H9 (cell line): ENCODE measurements around the gene UBAC1. TPM values are rescaled to one million over a fixed set of nuclear protein-coding genes. Genes with fewer than 3 reads are reported as not detected.

ENCODE experiments used
- DNase-seq: peaks from one replicate; pipeline ENCODE4 v3.0.0-alpha.2; 2017
- H2AFZ ChIP-seq: one replicate; pipeline ENCODE4 v1.6.1; 2013; ENCODE audit warnings: mild to moderate bottlenecking, low read length, control low read depth, moderate library complexity
- H2AK5ac ChIP-seq: 2 replicates; pipeline ENCODE4 v1.6.1; 2013; ENCODE audit warnings: low read length, control low read depth, mixed read lengths; ENCODE audit not compliant: insufficient read length
- H2BK120ac ChIP-seq: one replicate; pipeline ENCODE4 v1.6.1; 2013; ENCODE audit warnings: low read depth, mild to moderate bottlenecking, low read length, control low read depth, inconsistent platforms; ENCODE audit not compliant: poor library complexity, severe bottlenecking
- H2BK12ac ChIP-seq: 2 replicates; pipeline ENCODE4 v1.6.1; 2013; ENCODE audit warnings: low read length, control low read depth, mixed read lengths, low read depth; ENCODE audit not compliant: insufficient read length
- H2BK15ac ChIP-seq: 2 replicates; pipeline ENCODE4 v1.6.1; 2013; ENCODE audit warnings: low read depth, low read length, control low read depth
- H2BK20ac ChIP-seq: one replicate; pipeline ENCODE4 v1.6.1; 2013; ENCODE audit warnings: low read depth, mild to moderate bottlenecking, low read length, control low read depth, inconsistent platforms; ENCODE audit not compliant: poor library complexity, severe bottlenecking
- H2BK5ac ChIP-seq: 2 replicates; pipeline ENCODE4 v1.6.1; 2013; ENCODE audit warnings: low read length, control low read depth, mixed read lengths; ENCODE audit not compliant: insufficient read length
- H3K14ac ChIP-seq: 2 replicates; pipeline ENCODE4 v1.6.1; 2013; ENCODE audit warnings: low read length, control low read depth; ENCODE audit not compliant: insufficient read depth
- H3K18ac ChIP-seq: 2 replicates; pipeline ENCODE4 v1.6.1; 2013; ENCODE audit warnings: low read depth, mild to moderate bottlenecking, mixed read lengths, low read length, control low read depth; ENCODE audit not compliant: insufficient read length
- H3K23ac ChIP-seq: 2 replicates; pipeline ENCODE4 v1.6.1; 2013; ENCODE audit warnings: low read length, control low read depth, mixed read lengths, low read depth; ENCODE audit not compliant: insufficient read length
- H3K23me2 ChIP-seq: 2 replicates; pipeline ENCODE4 v1.6.1; 2013; ENCODE audit warnings: low read depth, mild to moderate bottlenecking, mixed read lengths, low read length, control low read depth; ENCODE audit not compliant: insufficient read length, poor library complexity, severe bottlenecking
- H3K27ac ChIP-seq: 2 replicates; pipeline ENCODE4 v1.5.1; 2013; ENCODE audit warnings: low read length, control low read depth, mixed read lengths, low read depth; ENCODE audit not compliant: insufficient read length
- H3K27me3 ChIP-seq: 2 replicates; pipeline ENCODE4 v1.6.1; 2013; ENCODE audit warnings: low read length, control low read depth, inconsistent platforms; ENCODE audit not compliant: insufficient read depth
- H3K4ac ChIP-seq: 2 replicates; pipeline ENCODE4 v1.6.1; 2013; ENCODE audit warnings: low read depth, mild to moderate bottlenecking, control low read depth, inconsistent platforms, low read length, moderate library complexity
- H3K4me1 ChIP-seq: 2 replicates; pipeline ENCODE4 v1.6.1; 2013; ENCODE audit warnings: low read length, control low read depth, inconsistent platforms; ENCODE audit not compliant: insufficient read depth
- H3K4me2 ChIP-seq: 2 replicates; pipeline ENCODE4 v1.6.1; 2013; ENCODE audit warnings: low read length, control low read depth, mixed read lengths; ENCODE audit not compliant: insufficient read length, insufficient read depth
- H3K56ac ChIP-seq: 2 replicates; pipeline ENCODE4 v1.6.1; 2013; ENCODE audit warnings: low read depth, mild to moderate bottlenecking, mixed read lengths, low read length, control low read depth; ENCODE audit not compliant: insufficient read length
- H3K79me1 ChIP-seq: 2 replicates; pipeline ENCODE4 v1.6.1; 2013; ENCODE audit warnings: low read depth, mild to moderate bottlenecking, moderate library complexity, low read length, control low read depth, inconsistent platforms; ENCODE audit not compliant: insufficient read depth, poor library complexity, severe bottlenecking
- H3K79me2 ChIP-seq: 2 replicates; pipeline ENCODE4 v1.6.1; 2013; ENCODE audit warnings: low read length, control low read depth, inconsistent platforms; ENCODE audit not compliant: insufficient read depth
- H3K9ac ChIP-seq: 2 replicates; pipeline ENCODE4 v1.6.1; 2013; ENCODE audit warnings: low read length, control low read depth, mixed read lengths; ENCODE audit not compliant: insufficient read length; ENCODE audit errors: extremely low read depth
- H3K9me3 ChIP-seq: one replicate; pipeline ENCODE4 v1.6.1; 2013; ENCODE audit warnings: low read depth, low read length, inconsistent platforms; ENCODE audit not compliant: control insufficient read depth
- H3T11ph ChIP-seq: one replicate; pipeline ENCODE4 v1.6.1; 2013; ENCODE audit warnings: mild to moderate bottlenecking, low read length, control low read depth, inconsistent platforms
- H4K20me1 ChIP-seq: one replicate; pipeline ENCODE4 v1.6.1; 2013; ENCODE audit not compliant: control insufficient read depth, insufficient read length, insufficient read depth
- H4K5ac ChIP-seq: 2 replicates; pipeline ENCODE4 v1.6.1; 2013; ENCODE audit warnings: low read depth, mild to moderate bottlenecking, mixed read lengths, low read length, control low read depth; ENCODE audit not compliant: insufficient read length
- H4K8ac ChIP-seq: replicated peaks from 2 replicates; pipeline ENCODE4 v1.6.1; 2013; ENCODE audit warnings: low read length, control low read depth, mixed read lengths, low read depth; ENCODE audit not compliant: insufficient read length
- H4K91ac ChIP-seq: 2 replicates; pipeline ENCODE4 v1.6.1; 2013; ENCODE audit warnings: low read depth, mild to moderate bottlenecking, moderate library complexity, mixed read lengths, low read length, control low read depth; ENCODE audit not compliant: insufficient read length
- H3K27ac Mint-ChIP-seq, 3 experiments: 2 replicates in 2 of 3; 3 replicates in 1 of 3; pipeline ENCODE4 v1.8.0; 2020 to 2021; ENCODE audit warnings: mixed read lengths in 3 of 3, mild to moderate bottlenecking in 1 of 3, moderate library complexity in 1 of 3
- H3K27me3 Mint-ChIP-seq: 2 replicates; pipeline ENCODE4 v1.8.0; 2021; ENCODE audit warnings: low read depth, mild to moderate bottlenecking, moderate library complexity, mixed read lengths
- H3K36me3 Mint-ChIP-seq, 3 experiments: 2 replicates in 2 of 3; 3 replicates in 1 of 3; pipeline ENCODE4 v1.8.0; 2020 to 2021; ENCODE audit warnings: low read depth in 3 of 3, mixed read lengths in 3 of 3; ENCODE audit not compliant: insufficient read depth in 1 of 3
- H3K4me1 Mint-ChIP-seq, 2 experiments: 2 replicates each; pipeline ENCODE4 v1.8.0; 2020; ENCODE audit warnings: mixed read lengths in 2 of 2
- H3K4me3 Mint-ChIP-seq, 2 experiments: 2 replicates in 1 of 2; 3 replicates in 1 of 2; pipeline ENCODE4 v1.8.0; 2020 to 2021; ENCODE audit warnings: mild to moderate bottlenecking in 2 of 2, mixed read lengths in 2 of 2, moderate library complexity in 1 of 2
- H3K9me3 Mint-ChIP-seq, 2 experiments: 2 replicates in 1 of 2; 3 replicates in 1 of 2; pipeline ENCODE4 v1.8.0; 2020; ENCODE audit warnings: mild to moderate bottlenecking in 2 of 2, mixed read lengths in 2 of 2, moderate library complexity in 1 of 2
- CTCF ChIP-seq: fragments of 200-600 bp; sonication (generic); conservative IDR thresholded peaks from 3 replicates; pipeline ENCODE4 v1.8.0; 2021; ENCODE audit warnings: antibody characterized with exemption, mild to moderate bottlenecking
- WGBS: extraction: QIAGEN DNeasy Blood & Tissue Kit; methylation state at CpG from one replicate; pipeline ENCODE4 v1.1.7; 2013; ENCODE audit warnings: missing lambda C conversion rate, low lambda C conversion rate, mixed read lengths; ENCODE audit not compliant: insufficient read length; ENCODE audit errors: extremely low coverage; 5-methylcytosine and 5-hydroxymethylcytosine counted together
- total RNA-seq: library from RNA; stranded (reverse); gene quantifications from 2 replicates; pipeline ENCODE4 v1.2.1, GENCODE V29; 2021

The UBAC1 gene
- total RNA-seq, 1 experiment from 2014 or later, result 47.5 TPM

- Mint-ChIP-seq H3K27ac (peak overlapping the region in 1 of 3 experiments; percentile 58; a peak in 1 of 7 replicates), H3K27me3 (no peaks in the 10 kb centered on the region), H3K9me3 (no peaks in the 10 kb centered on the region; a peak in 1 of 5 replicates), H3K4me3 (no peak overlapping the region; a peak in 1 of 5 replicates), H3K36me3 (no peaks in the 10 kb centered on the region), H3K4me1 (peaks cover 9 to 32% of the 10 kb centered on the region in 2 experiments)
- Histone ChIP-seq H3K79me2 (no peaks in the 10 kb centered on the region), H3K4me1 (no peaks in the 10 kb centered on the region), H3K27ac (no peak overlapping the region), H2BK5ac (no peak overlapping the region), H4K8ac (no peak overlapping the region), H3K56ac (no peak overlapping the region), H4K20me1 (no peaks in the 10 kb centered on the region), H3K27me3 (no peaks in the 10 kb centered on the region), H3K9ac (no peak overlapping the region), H3K4me2 (no peak overlapping the region), H2BK12ac (no peak overlapping the region), H3K23me2 (no peaks in the 10 kb centered on the region), H3K18ac (no peak overlapping the region), H3K23ac (no peak overlapping the region), H4K5ac (no peak overlapping the region), H3K9me3 (no peaks in the 10 kb centered on the region), H2AFZ (no peak overlapping the region), H2BK120ac (no peak overlapping the region), H2AK5ac (no peak overlapping the region), H4K91ac (no peak overlapping the region), H3K4ac (no peak overlapping the region), H2BK15ac (no peak overlapping the region), H2BK20ac (no peak overlapping the region), H3T11ph (no peak overlapping the region), H3K14ac (no peak overlapping the region), H3K79me1 (no peaks in the 10 kb centered on the region)
- no peak for TF ChIP-seq CTCF
- WGBS, result no CpG with 5 or more reads among the region's 34 CpGs
- DNase-seq, result no peak
These were observed 36.2 kb upstream of the UBAC1 start for GRCh38 chr9:135997090-135998015.
